ENCODE results near the gene DNASE1L2.

DNASE1L2 gene

DNA sequence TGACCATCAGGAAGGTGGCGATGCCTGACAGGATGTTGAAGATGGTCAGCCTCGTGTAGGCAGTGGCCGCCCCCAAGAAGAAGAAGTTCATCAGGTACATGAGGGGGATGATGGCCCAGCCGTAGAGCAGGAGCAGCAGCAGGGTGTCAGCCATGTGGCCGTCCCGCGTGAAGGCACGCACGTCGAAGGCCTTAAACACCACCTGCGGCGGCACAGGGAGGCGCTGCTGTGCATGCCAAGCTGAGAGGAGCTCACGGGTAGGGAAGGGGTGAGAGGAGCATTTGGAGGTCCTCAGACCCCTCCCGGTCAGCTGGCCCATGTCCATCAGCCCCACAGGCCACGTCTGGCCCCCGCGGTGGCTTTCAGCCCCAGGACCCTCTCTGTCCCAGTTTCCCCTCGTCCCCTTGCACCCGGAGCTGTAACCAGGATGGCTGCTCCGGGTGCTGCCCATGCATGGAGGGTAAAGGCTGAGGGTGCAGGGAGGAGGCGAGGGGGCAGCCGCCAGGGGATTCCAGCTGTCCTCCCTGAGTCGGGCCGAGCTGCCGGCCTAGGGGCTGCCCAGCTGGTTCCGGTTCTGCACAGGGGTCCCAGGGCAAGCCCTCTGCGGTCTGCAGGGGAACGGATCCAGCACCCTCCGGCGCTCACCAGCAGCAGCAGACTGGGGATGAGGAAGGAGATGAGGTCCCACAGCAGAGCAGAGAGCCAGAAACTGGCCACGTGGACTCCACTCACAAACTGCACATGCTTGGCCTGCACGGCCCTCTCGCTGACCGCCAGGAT lies 48.7 kb downstream of the DNASE1L2 start:
- no peak for DNase-seq (ENCODE audit: low read depth, low spot score)

DNA sequence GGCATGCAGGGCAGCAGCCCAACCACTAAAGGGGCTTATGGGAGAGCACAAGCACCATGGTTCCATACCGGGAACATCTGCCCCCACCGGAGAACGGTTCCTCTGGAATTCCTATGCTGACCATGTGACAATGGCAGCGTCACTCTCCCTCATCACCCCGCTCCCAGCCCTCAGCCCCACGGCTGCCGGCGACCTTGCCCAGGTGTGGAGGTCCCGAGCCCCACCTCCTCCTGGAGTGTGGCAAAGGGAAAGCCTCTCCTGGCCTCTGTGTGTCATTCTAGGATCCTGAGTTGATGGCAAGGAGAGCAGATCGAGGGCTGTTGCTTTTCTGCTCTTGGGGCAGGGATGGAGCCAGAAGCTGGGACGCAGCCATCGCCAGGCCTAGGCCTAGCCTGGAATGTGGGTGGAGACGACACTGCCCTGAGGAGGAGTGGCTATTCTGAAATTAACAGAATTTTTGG lies 49.5 kb downstream of the DNASE1L2 start:
- DNase-seq (ENCODE audit: low read depth, low spot score) = no peak

GRCh38 chr16:2286550-2286949 lies 50.3 kb downstream of the DNASE1L2 start:
- DNase-seq (ENCODE audit: low read depth, low spot score) = no peak

DNA sequence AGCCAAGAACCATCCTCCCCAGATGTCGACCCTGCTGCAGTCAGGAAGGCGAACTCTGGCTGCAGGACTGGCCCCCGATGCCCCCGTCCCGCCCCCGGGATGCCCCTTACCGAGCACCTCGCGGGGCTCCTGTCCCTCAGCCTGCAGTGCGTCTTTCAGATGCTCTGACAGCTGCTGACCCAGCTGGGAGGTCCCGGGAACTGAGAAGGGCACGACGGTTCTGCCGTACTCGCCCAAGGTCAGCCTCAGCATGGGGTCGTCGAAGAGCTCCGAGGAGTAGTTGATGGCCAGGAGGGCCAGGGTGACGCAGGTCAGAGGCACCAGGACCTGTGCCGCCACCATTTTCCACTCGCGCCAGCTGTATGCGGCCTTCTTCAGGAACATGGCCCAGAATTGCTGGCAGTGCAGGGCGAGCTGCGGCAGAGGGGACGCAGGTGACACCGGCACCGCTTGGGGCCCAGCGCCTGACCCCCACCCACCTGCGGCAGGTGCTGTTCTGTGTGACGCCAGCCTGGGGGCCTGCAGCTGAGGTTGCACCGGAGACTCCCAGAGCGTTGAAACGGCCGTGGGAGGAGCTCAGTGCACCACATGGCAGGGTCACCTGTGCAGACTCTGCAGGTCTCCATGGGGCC lies 51.8 kb downstream of the DNASE1L2 start:
- no peak for DNase-seq (ENCODE audit: low read depth, low spot score)

All from iPS DF 19.7 (cell line).